Measurements from ENCODE around the gene PLEKHH2.

DNA sequence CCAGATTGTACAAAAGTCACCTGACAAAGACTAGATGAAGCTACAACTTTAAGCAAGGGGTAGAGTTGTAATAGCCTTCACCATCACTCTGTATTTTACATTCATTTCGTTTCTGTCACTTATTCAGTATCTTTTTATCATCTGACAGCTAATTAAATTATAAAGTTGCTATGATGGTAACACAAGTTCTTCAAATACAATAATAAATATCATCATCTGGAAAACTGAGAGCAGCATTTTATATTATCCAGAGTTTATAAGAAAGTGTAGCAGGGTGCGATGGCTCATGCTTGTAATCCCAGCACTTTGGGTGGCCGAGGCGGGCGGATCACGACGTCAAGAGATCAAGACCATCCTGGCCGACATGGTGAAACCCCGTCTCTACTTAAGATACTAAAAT is 157.9 kb downstream of the PLEKHH2 start:
- TF ChIP-seq, protein P1, sequence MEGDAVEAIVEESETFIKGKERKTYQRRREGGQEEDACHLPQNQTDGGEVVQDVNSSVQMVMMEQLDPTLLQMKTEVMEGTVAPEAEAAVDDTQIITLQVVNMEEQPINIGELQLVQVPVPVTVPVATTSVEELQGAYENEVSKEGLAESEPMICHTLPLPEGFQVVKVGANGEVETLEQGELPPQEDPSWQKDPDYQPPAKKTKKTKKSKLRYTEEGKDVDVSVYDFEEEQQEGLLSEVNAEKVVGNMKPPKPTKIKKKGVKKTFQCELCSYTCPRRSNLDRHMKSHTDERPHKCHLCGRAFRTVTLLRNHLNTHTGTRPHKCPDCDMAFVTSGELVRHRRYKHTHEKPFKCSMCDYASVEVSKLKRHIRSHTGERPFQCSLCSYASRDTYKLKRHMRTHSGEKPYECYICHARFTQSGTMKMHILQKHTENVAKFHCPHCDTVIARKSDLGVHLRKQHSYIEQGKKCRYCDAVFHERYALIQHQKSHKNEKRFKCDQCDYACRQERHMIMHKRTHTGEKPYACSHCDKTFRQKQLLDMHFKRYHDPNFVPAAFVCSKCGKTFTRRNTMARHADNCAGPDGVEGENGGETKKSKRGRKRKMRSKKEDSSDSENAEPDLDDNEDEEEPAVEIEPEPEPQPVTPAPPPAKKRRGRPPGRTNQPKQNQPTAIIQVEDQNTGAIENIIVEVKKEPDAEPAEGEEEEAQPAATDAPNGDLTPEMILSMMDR (IDR thresholded peaks at IDR 0.05 in 8 of 11, conservative IDR thresholded peaks at IDR 0.05 in 3 of 11), result no peak
- TF ChIP-seq POLR2AphosphoS5 (IDR thresholded peaks at IDR 0.05) (no peak), POLR2A (IDR thresholded peaks at IDR 0.05) (no peak)
